Motor neuron (in vitro differentiated cells): ENCODE measurements around the gene LRP1. TPM values are rescaled to one million over a fixed set of nuclear protein-coding genes. Genes with fewer than 3 reads are reported as not detected.

ENCODE experiments used
- ATAC-seq, 8 experiments: fragments of 200-7000 bp; cut with Tn5 transposase; replicated peaks in 6 of 8; 2 replicates each; pipeline ENCODE4 v1.8.0; 2021; ENCODE audit warnings: mild to moderate bottlenecking in 8 of 8, moderate library complexity in 8 of 8
- H3K27ac ChIP-seq, 2 donors: fragments of 250-450 bp; sonication (Bioruptor Pico); 2 replicates each; pipeline ENCODE4 v1.9.0; 2021; ENCODE audit warnings: antibody characterized with exemption in 2 of 2, mild to moderate bottlenecking in 2 of 2, moderate library complexity in 1 of 2
- H3K4me1 ChIP-seq, 2 donors: fragments of 250-450 bp; sonication (Bioruptor Pico); replicated peaks in 1 of 2; 2 replicates each; pipeline ENCODE4 v1.6.1; 2021; ENCODE audit warnings: antibody characterized with exemption in 2 of 2, mild to moderate bottlenecking in 2 of 2, moderate library complexity in 1 of 2
- H3K4me3 ChIP-seq, 5 donors: fragments of 250-450 bp; sonication (Bioruptor Pico); 2 replicates each; pipeline ENCODE4 v1.9.0; 2021; ENCODE audit warnings: antibody characterized with exemption in 5 of 5, mild to moderate bottlenecking in 5 of 5, moderate library complexity in 4 of 5
- WGBS, 10 experiments: fragments of 450-650 bp; shearing (Covaris generic); methylation state at CpG; one replicate each; pipeline ENCODE4 v1.0.0; 2022; 5-methylcytosine and 5-hydroxymethylcytosine counted together
- in situ Hi-C, 9 experiments: fragments of 400-800 bp; cut with MboI; loops; one replicate each; pipeline ENCODE4 v1.15.0; 2021; ENCODE audit warnings: low sequenced_read_pairs in 9 of 9, low pct_unique_long_range_greater_than_20kb in 2 of 9; ENCODE audit not compliant: unreplicated experiment in 9 of 9
- total RNA-seq, 8 experiments: library from RNA; unstranded; fragments of 300-600 nt; gene quantifications; 2 replicates each; pipeline versions ENCODE4 v1.2.3 to v1.2.4, GENCODE V29; 2022

Gene LRP1
- total RNA-seq, 8 experiments from 2014 or later: 36.6 to 182 (median 55.3) TPM

DNA sequence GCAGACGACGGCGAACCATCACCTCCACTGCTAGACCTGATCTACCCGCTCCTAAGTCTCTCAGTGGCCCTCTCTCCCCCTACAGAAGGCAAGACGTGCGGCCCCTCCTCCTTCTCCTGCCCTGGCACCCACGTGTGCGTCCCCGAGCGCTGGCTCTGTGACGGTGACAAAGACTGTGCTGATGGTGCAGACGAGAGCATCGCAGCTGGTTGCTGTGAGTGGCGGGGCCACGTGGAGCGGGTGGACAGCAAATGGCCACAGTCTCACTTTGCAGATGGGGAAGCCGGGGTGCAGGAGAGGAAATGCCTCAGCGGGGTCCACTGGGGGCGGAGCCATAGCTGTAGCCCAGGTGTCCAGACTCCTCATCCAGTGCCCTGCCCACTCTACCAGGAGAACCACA is 66.9 kb downstream of the LRP1 start:
- WGBS, 10 experiments: 94 to 100% methylated on average over 1 to 10 of the region's 19 CpGs; no CpG with 5 or more reads in 8 of the 10 experiments
- H3K4me3 ChIP-seq: no peak overlapping the region
- in situ Hi-C loops: no loop called here
- no peaks in the 10 kb centered on the region for H3K4me1 ChIP-seq
- no peak for ATAC-seq
- H3K27ac ChIP-seq: no peak overlapping the region

DNA sequence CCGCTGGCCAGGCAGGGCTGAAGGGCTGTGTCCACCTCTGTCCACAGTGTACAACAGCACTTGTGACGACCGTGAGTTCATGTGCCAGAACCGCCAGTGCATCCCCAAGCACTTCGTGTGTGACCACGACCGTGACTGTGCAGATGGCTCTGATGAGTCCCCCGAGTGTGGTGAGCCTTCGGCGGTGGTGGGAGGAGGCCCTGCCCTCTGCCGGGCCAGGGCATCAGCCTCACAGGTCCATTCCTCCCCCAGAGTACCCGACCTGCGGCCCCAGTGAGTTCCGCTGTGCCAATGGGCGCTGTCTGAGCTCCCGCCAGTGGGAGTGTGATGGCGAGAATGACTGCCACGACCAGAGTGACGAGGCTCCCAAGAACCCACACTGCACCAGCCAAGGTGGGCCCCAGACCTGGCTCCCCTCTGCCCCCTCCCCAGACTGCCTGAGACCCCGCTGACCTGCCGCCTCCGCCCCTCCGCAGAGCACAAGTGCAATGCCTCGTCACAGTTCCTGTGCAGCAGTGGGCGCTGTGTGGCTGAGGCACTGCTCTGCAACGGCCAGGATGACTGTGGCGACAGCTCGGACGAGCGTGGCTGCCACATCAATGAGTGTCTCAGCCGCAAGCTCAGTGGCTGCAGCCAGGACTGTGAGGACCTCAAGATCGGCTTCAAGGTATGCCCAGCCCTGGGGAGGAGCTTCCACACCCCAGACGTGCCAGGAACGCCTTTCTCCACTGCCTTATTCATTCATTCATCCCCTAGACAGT is 67.5 kb downstream of the LRP1 start:
- no peak for ATAC-seq
- no peaks in the 10 kb centered on the region for H3K4me1 ChIP-seq
- in situ Hi-C loops: no loop called here
- WGBS, 10 experiments: 80 to 100% (median 90%) methylated on average over 1 to 13 of the region's 34 CpGs; no CpG with 5 or more reads in 7 of the 10 experiments
- no peak overlapping the region for H3K4me3 ChIP-seq
- H3K27ac ChIP-seq: no peak overlapping the region

DNA sequence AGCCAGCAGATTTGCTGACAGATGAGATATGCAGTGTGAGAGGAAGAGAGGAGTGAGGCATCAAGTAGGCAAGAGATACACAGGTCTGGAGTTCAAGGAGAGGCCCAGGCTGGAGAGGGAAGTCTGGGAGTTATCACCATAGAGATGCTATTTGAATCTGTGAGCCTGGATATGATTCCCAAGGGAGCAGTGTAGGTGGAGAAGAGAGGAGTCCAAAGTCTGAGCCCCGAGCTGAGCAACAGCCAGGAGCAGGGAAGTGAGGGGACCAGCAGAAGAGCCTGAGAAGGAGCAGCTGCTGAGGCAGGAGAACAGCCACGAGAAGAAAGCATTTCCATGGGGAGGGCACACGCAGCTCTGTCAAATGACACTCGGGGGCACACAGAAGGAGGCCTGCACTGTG is 68.2 kb downstream of the LRP1 start:
- Histone ChIP-seq H3K27ac (no peak overlapping the region), H3K4me3 (no peak overlapping the region), H3K4me1 (no peaks in the 10 kb centered on the region)
- in situ Hi-C loops: no loop called here
- 51 to 100% (median 62%) methylated on average over 1 to 4 of the region's 4 CpGs; no CpG with 5 or more reads in 6 of the 10 experiments for WGBS, 10 experiments
- ATAC-seq: no peak

DNA sequence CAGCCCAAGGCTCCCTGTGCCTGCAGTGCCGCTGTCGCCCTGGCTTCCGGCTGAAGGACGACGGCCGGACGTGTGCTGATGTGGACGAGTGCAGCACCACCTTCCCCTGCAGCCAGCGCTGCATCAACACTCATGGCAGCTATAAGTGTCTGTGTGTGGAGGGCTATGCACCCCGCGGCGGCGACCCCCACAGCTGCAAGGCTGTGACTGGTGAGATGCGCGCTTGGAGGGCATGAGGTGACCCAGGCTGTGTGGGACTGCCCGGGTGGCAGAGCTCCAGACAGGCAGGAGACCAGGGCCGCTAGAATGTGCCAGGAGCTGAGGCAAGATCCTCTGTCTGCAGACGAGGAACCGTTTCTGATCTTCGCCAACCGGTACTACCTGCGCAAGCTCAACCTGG is 68.7 kb downstream of the LRP1 start:
- H3K27ac ChIP-seq: no peak overlapping the region
- 81 to 93% (median 87%) methylated on average over 3 of the region's 22 CpGs; no CpG with 5 or more reads in 7 of the 10 experiments for WGBS, 10 experiments
- ATAC-seq: no peak
- no peak overlapping the region for H3K4me3 ChIP-seq
- in situ Hi-C loops: no loop called here
- no peaks in the 10 kb centered on the region for H3K4me1 ChIP-seq

DNA sequence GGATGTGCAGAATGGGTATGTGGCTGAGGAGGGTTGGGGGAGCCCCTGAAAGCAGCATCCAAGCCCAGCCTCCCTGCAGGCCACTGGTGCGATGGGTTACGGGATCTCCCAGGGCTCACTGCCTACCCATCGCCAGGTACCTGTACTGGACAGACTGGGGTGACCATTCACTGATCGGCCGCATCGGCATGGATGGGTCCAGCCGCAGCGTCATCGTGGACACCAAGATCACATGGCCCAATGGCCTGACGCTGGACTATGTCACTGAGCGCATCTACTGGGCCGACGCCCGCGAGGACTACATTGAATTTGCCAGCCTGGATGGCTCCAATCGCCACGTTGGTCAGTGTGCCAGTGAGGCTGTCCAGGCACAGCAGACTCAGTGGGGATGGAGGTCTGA is 70.0 kb downstream of the LRP1 start:
- 93 to 94% methylated on average over 3 to 14 of the region's 17 CpGs; no CpG with 5 or more reads in 8 of the 10 experiments for WGBS, 10 experiments
- H3K4me1 ChIP-seq: no peaks in the 10 kb centered on the region
- no peak overlapping the region for H3K4me3 ChIP-seq
- H3K27ac ChIP-seq: no peak overlapping the region
- in situ Hi-C loops: no loop called here
- ATAC-seq: peak in 2 of 8 experiments; percentile 1

DNA sequence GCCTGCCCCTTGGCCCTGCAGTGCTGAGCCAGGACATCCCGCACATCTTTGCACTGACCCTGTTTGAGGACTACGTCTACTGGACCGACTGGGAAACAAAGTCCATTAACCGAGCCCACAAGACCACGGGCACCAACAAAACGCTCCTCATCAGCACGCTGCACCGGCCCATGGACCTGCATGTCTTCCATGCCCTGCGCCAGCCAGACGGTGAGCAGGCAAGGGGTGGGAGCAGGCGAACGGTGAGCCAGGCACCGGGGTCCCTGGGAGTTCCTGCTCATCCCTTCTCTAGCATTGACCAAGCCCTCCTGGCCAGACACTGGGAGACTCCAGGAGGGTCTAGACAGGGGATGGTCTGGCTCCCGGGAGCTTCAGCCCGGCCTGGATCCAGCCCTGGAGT is 70.9 kb downstream of the LRP1 start:
- ATAC-seq: no peak
- Histone ChIP-seq H3K4me1 (no peaks in the 10 kb centered on the region), H3K27ac (no peak overlapping the region), H3K4me3 (no peak overlapping the region)
- WGBS, 10 experiments: 83 to 100% (median 95%) methylated on average over 1 to 3 of the region's 15 CpGs; no CpG with 5 or more reads in 7 of the 10 experiments
- in situ Hi-C loops: no loop called here

DNA sequence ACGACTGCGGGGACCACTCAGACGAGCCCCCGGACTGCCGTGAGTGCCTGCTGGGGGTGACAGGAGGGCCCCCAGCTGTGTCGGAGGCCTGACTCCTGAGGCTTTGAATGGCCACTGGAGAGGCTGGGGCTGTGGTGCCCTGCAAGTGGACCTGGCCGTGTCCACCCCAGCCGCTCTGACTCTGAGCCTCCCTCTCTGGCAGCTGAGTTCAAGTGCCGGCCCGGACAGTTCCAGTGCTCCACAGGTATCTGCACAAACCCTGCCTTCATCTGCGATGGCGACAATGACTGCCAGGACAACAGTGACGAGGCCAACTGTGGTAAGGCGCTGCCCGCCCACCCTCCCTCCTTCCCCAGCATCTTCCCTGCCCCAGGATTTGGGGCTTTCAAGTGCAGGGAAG is 72.2 kb downstream of the LRP1 start:
- H3K4me3 ChIP-seq: no peak overlapping the region
- 60 to 96% methylated on average over 2 to 5 of the region's 15 CpGs; no CpG with 5 or more reads in 8 of the 10 experiments for WGBS, 10 experiments
- H3K4me1 ChIP-seq: no peaks in the 10 kb centered on the region
- no peak overlapping the region for H3K27ac ChIP-seq
- no peak for ATAC-seq
- in situ Hi-C loops: no loop called here

DNA sequence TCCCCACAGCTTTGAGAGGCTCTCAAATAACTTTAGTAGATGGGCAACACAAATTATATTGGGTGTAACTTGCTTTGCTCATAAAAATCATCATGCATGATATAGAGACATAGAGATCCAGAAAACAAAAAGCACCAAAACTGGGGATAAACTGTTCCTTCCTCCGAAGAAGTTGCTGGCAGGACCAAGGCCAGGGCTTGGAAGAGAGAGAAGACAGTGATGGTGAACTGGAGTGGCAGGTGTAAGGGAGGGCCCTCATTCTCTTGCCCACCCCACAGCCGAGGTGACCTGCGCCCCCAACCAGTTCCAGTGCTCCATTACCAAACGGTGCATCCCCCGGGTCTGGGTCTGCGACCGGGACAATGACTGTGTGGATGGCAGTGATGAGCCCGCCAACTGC is 72.9 kb downstream of the LRP1 start:
- in situ Hi-C loops: no loop called here

DNA sequence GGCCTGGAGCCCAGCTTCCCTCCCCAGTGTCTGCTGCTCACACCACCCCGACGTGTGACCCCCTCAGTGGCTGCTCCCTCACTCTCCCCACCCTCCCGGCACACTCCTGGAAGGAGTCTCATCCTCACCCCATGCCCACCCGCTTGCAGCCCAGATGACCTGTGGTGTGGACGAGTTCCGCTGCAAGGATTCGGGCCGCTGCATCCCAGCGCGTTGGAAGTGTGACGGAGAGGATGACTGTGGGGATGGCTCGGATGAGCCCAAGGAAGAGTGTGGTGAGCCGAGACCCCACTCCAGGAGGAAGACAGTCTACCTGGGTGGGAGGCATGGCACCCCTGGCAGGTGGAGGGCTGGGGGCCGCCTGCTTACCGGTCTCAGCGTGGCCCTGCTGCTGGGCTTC is 73.3 kb downstream of the LRP1 start:
- in situ Hi-C loops: no loop called here
- ATAC-seq: no peak
- WGBS, 10 experiments: 73 to 96% methylated on average over 3 to 5 of the region's 16 CpGs; no CpG with 5 or more reads in 8 of the 10 experiments
- H3K27ac ChIP-seq: no peak overlapping the region
- H3K4me1 ChIP-seq: no peaks in the 10 kb centered on the region
- no peak overlapping the region for H3K4me3 ChIP-seq

More for the DNA sequence above, 72.9 kb downstream of the LRP1 start:
- Histone ChIP-seq H3K27ac (no peak overlapping the region), H3K4me1 (no peaks in the 10 kb centered on the region), H3K4me3 (no peak overlapping the region)
- no peak for ATAC-seq
- 67 to 100% (median 90%) methylated on average over 1 to 3 of the region's 8 CpGs; no CpG with 5 or more reads in 6 of the 10 experiments for WGBS, 10 experiments

DNA sequence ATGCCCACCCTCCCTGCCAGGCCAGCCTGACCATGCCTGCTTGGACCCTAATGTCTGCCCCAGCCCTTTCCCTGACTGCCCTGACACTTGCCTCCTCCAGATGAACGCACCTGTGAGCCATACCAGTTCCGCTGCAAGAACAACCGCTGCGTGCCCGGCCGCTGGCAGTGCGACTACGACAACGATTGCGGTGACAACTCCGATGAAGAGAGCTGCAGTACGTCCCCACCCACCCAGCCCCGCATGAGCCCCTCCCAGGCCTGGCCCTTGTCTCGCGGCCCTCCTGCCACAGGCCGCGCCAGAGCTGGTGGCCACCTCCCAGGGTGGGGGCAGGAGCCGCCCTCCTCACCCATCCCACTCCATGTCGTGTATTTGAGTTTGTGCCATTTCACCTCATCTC is 74.0 kb downstream of the LRP1 start:
- no CpG with 5 or more reads among the region's 19 CpGs for whole genome bisulfite sequencing, 10 experiments
- no peaks in the 10 kb centered on the region for H3K4me1 ChIP-seq
- no peak overlapping the region for H3K27ac ChIP-seq
- in situ Hi-C loops: no loop called here
- ATAC-seq: no peak
- H3K4me3 ChIP-seq: no peak overlapping the region

DNA sequence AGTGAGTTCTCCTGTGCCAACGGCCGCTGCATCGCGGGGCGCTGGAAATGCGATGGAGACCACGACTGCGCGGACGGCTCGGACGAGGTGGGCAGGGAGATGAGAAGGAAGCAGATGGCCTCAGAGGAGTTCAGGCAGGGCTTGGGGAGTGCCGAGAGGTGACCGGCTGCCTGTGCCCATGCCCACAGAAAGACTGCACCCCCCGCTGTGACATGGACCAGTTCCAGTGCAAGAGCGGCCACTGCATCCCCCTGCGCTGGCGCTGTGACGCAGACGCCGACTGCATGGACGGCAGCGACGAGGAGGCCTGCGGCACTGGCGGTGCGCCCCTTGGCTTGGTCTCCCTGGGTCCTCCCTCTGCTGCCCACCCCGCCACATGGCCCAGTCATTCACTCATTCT is 74.9 kb downstream of the LRP1 start:
- in situ Hi-C loops: no loop called here
- WGBS, 10 experiments: 90 to 100% (median 96%) methylated on average over 8 to 17 of the region's 28 CpGs; no CpG with 5 or more reads in 5 of the 10 experiments
- no peak for ATAC-seq
- Histone ChIP-seq H3K27ac (no peak overlapping the region), H3K4me1 (no peaks in the 10 kb centered on the region), H3K4me3 (no peak overlapping the region)

DNA sequence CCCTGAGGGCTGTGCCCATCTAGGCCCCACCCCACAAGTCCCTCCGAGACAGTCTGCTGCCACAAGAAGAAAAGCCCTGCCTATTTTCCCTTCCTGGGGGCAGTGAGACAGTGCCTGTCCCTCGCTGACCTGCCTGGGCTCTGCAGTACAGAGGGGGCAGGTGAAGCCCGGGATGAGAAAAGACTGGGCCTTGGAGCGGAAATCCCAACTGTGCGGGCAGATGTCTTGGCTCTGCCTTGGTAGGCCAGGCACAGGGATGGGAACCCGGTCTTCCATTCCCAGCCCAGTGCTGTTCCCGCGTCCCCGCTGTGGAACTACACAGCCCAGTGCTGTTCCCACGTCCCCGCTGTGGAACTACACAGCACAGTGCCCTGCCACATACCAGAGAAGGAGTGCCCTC is 75.5 kb downstream of the LRP1 start:
- no peak overlapping the region for H3K4me3 ChIP-seq
- no peaks in the 10 kb centered on the region for H3K4me1 ChIP-seq
- in situ Hi-C loops: no loop called here
- no peak for ATAC-seq
- no peak overlapping the region for H3K27ac ChIP-seq
- 50 to 93% (median 72%) methylated on average over 2 to 4 of the region's 11 CpGs; no CpG with 5 or more reads in 6 of the 10 experiments for WGBS, 10 experiments

DNA sequence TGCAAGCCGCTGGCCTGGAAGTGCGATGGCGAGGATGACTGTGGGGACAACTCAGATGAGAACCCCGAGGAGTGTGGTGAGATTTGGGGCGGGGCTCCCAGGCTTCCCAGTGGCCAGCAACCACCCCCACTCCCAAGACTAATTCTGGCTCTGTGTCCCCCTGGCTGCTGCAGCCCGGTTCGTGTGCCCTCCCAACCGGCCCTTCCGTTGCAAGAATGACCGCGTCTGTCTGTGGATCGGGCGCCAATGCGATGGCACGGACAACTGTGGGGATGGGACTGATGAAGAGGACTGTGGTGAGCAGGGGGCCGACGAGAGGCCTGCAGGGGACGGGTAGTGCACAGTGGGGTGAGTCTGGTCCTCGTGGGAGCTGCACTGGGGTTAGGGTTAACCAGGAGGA is 76.2 kb downstream of the LRP1 start:
- no peak overlapping the region for H3K4me3 ChIP-seq
- in situ Hi-C loops: no loop called here
- H3K4me1 ChIP-seq: no peaks in the 10 kb centered on the region
- no peak overlapping the region for H3K27ac ChIP-seq
- 83 to 95% (median 88%) methylated on average over 3 to 9 of the region's 19 CpGs; no CpG with 5 or more reads in 6 of the 10 experiments for WGBS, 10 experiments
- ATAC-seq: no peak

DNA sequence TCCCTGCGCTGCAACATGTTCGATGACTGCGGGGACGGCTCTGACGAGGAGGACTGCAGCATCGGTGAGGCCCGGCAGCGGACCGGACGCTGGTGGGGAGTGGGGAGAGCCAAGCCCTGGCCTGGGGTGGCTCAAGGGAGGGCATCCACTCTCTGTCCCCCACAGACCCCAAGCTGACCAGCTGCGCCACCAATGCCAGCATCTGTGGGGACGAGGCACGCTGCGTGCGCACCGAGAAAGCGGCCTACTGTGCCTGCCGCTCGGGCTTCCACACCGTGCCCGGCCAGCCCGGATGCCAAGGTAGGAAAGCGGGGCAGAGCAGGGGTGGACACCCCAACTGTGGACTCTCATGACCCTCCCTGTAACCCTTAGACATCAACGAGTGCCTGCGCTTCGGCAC is 76.9 kb downstream of the LRP1 start:
- in situ Hi-C loops: no loop called here
- H3K4me3 ChIP-seq: no peak overlapping the region
- peak in 4 of 8 experiments; percentile 2 to 14 (median 6) for ATAC-seq
- WGBS, 10 experiments: 91 to 97% methylated on average over 5 to 8 of the region's 26 CpGs; no CpG with 5 or more reads in 8 of the 10 experiments
- no peak overlapping the region for H3K27ac ChIP-seq
- H3K4me1 ChIP-seq: no peaks in the 10 kb centered on the region
